Urothelium cell line (cell line): ENCODE data around the gene RFX8.
"Not testable (repeated sequence)": the region's sequence is repeated elsewhere in the genome, so short reads cannot be mapped to it uniquely, and the experiment has no call there.

Experiments
- DNase-seq: peaks from one replicate; pipeline ENCODE4 v3.0.0; 2011; ENCODE audit warnings: low spot score, mixed read lengths
- FAIRE-seq: peaks from 2 replicates; lab custom pipeline; 2011; peaks lifted over from hg19 to GRCh38; lab: Jason Lieb, UNC

Gene RFX8

GRCh38 chr2:101442667-101443061 is 32.2 kb downstream of the RFX8 start:
- peak; percentile 17 for FAIRE-seq
- DNase-seq = peak; percentile 66

GRCh38 chr2:101442042-101442666 is 32.8 kb downstream of the RFX8 start:
- DNase-seq (no peak), FAIRE-seq (no peak)

- FAIRE-seq (no peak), DNase-seq (no peak)
Measured at GRCh38 chr2:101440127-101440738, 34.7 kb downstream of the RFX8 start.

- FAIRE-seq = no peak
Measured at GRCh38 chr2:101439716-101440115, 35.2 kb downstream of the RFX8 start.

GRCh38 chr2:101438555-101438954 is 36.4 kb downstream of the RFX8 start:
- not testable (repeated sequence) for FAIRE-seq, DNase-seq

More at GRCh38 chr2:101439716-101440115, 35.2 kb downstream of the RFX8 start:
- DNase-seq = no peak

GRCh38 chr2:101435001-101435862 is 39.7 kb downstream of the RFX8 start:
- FAIRE-seq (no peak), DNase-seq (no peak)

- no peak for FAIRE-seq
- no peak for DNase-seq
Measured at GRCh38 chr2:101433465-101433864, 41.4 kb downstream of the RFX8 start.

GRCh38 chr2:101432411-101433181 is 42.3 kb downstream of the RFX8 start:
- FAIRE-seq (no peak), DNase-seq (no peak)

GRCh38 chr2:101431486-101431885 is 43.4 kb downstream of the RFX8 start:
- FAIRE-seq = no peak
- no peak for DNase-seq

GRCh38 chr2:101430156-101430555 is 44.8 kb downstream of the RFX8 start:
- no peak for FAIRE-seq
- no peak for DNase-seq

- DNase-seq (no peak), FAIRE-seq (no peak)
Measured at GRCh38 chr2:101429453-101429852, 45.5 kb downstream of the RFX8 start.

GRCh38 chr2:101428422-101429176 is 46.3 kb downstream of the RFX8 start:
- DNase-seq (no peak), FAIRE-seq (no peak)

- DNase-seq (no peak), FAIRE-seq (no peak)
Measured at GRCh38 chr2:101427743-101428142, 47.2 kb downstream of the RFX8 start.

GRCh38 chr2:101427240-101427639 is 47.7 kb downstream of the RFX8 start:
- DNase-seq (no peak), FAIRE-seq (no peak)

- FAIRE-seq (no peak), DNase-seq (no peak)
Measured at GRCh38 chr2:101426822-101427221, 48.1 kb downstream of the RFX8 start.

- DNase-seq = no peak
- FAIRE-seq = peak; percentile 9
Measured at GRCh38 chr2:101420623-101421022, 54.3 kb downstream of the RFX8 start.

GRCh38 chr2:101419096-101419663 is 55.7 kb downstream of the RFX8 start:
- DNase-seq = peak; percentile 71
- FAIRE-seq = no peak

- no peak for FAIRE-seq
- no peak for DNase-seq
Measured at GRCh38 chr2:101418460-101419095, 56.3 kb downstream of the RFX8 start.

GRCh38 chr2:101416609-101417008 is 58.3 kb downstream of the RFX8 start:
- no peak for DNase-seq

More at GRCh38 chr2:101416609-101417008, 58.3 kb downstream of the RFX8 start:
- FAIRE-seq = no peak
